Gastroesophageal sphincter (tissue), 4 donors: ENCODE data around the gene CHI3L1. TPM values are rescaled to one million over a fixed set of nuclear protein-coding genes. Genes with fewer than 3 reads are reported as not detected.

Source experiments
- ATAC-seq: fragments of 150-250 bp; one replicate; pipeline ENCODE4 v1.9.1; 2016; ENCODE audit warnings: mild to moderate bottlenecking, moderate library complexity
- H3K27ac ChIP-seq, 4 donors: fragments of 200-600 bp; sonication (generic) in 3 of 4; 1 replicate in 3 of 4; 2 replicates in 1 of 4; pipeline ENCODE4 v1.5.1; 2016 to 2019
- H3K27me3 ChIP-seq: fragments of 200-600 bp; sonication (generic); one replicate; pipeline ENCODE4 v1.5.1; 2019
- H3K36me3 ChIP-seq, 2 donors: fragments of 200-600 bp; sonication (generic); one replicate each; pipeline ENCODE4 v1.5.1; 2019; ENCODE audit warnings: control low read depth in 1 of 2
- H3K4me1 ChIP-seq, 3 donors: fragments of 200-600 bp; sonication (generic); 1 replicate in 2 of 3; 2 replicates in 1 of 3; pipeline ENCODE4 v1.5.1; 2016 to 2019; ENCODE audit warnings: control low read depth in 2 of 3
- H3K4me3 ChIP-seq, 2 donors: fragments of 200-600 bp; sonication (generic); one replicate each; pipeline ENCODE4 v1.5.1; 2019; ENCODE audit warnings: mild to moderate bottlenecking in 1 of 2, moderate library complexity in 1 of 2
- H3K9me3 ChIP-seq, 3 donors: fragments of 200-600 bp; sonication (generic); one replicate each; pipeline ENCODE4 v1.5.1; 2017 to 2019; ENCODE audit warnings: control low read depth in 2 of 3
- CTCF ChIP-seq, 4 experiments: fragments of 200-600 bp in 2 of 4; fragments of 450-650 bp in 2 of 4; sonication (generic) in 1 of 4; IDR thresholded peaks; one replicate each; pipeline ENCODE4 v1.5.1; 2017 to 2019; ENCODE audit warnings: antibody characterized with exemption in 4 of 4, mild to moderate bottlenecking in 2 of 4, moderate library complexity in 2 of 4
- EP300 ChIP-seq: sonication (generic); formaldehyde crosslinking; IDR thresholded peaks from one replicate; pipeline ENCODE4 v1.6.1; 2017; ENCODE audit warnings: antibody characterized with exemption, mild to moderate bottlenecking
- POLR2A ChIP-seq, 2 donors: fragments of 450-650 bp; IDR thresholded peaks; one replicate each; pipeline ENCODE4 v1.6.1; 2017; ENCODE audit warnings: antibody characterized with exemption in 2 of 2, mild to moderate bottlenecking in 2 of 2, moderate library complexity in 1 of 2
- POLR2AphosphoS5 ChIP-seq: sonication (generic); formaldehyde crosslinking; IDR thresholded peaks from one replicate; pipeline ENCODE4 v1.6.1; 2017; ENCODE audit warnings: antibody characterized with exemption
- WGBS, 2 donors: methylation state at CpG; one replicate each; pipeline ENCODE4 v1.1.5; 2018; ENCODE audit warnings: low coverage in 1 of 2; 5-methylcytosine and 5-hydroxymethylcytosine counted together
- total RNA-seq, 4 donors: library from RNA; depleted of rRNA; stranded (reverse); fragments of >200 nt; gene quantifications; one replicate each; pipeline ENCODE4 v1.1.0, GENCODE V29; 2016

The CHI3L1 gene
- total RNA-seq, 4 donors from 2014 or later: 3.4 to 5.4 (median 5.0) TPM; not detected in 1

- H3K4me3 ChIP-seq: no peak overlapping the region
- no peaks in the 10 kb centered on the region for H3K36me3 ChIP-seq
- no peaks in the 10 kb centered on the region for H3K27me3 ChIP-seq
- H3K4me1 ChIP-seq: peaks cover 0 to 15% (median 0%) of the 10 kb centered on the region in 3 donors
- TF ChIP-seq POLR2A (IDR thresholded peaks at IDR 0.05) (no peak), EP300 (no peak), CTCF (IDR thresholded peaks at IDR 0.05) (no peak), POLR2AphosphoS5 (no peak)
- WGBS, 2 donors: 61 to 70% methylated on average over 4 of the region's 7 CpGs
- H3K27ac ChIP-seq: no peak overlapping the region
- no peak for ATAC-seq
- H3K9me3 ChIP-seq: no peaks in the 10 kb centered on the region
Observed at GRCh38 chr1:203187304-203187685, 791 bp upstream of the CHI3L1 start.

- no peak for ATAC-seq
- H3K9me3 ChIP-seq: no peaks in the 10 kb centered on the region
Observed at GRCh38 chr1:203186091-203186445, 436 bp downstream of the CHI3L1 start.

GRCh38 chr1:203185585-203185984 lies 919 bp downstream of the CHI3L1 start:
- 83 to 100% methylated on average over 2 to 3 of the region's 4 CpGs for WGBS, 2 donors
- Histone ChIP-seq H3K4me1 (peaks cover 0 to 15% (median 0%) of the 10 kb centered on the region in 3 donors), H3K9me3 (no peaks in the 10 kb centered on the region), H3K4me3 (no peak overlapping the region), H3K27ac (no peak overlapping the region), H3K36me3 (no peaks in the 10 kb centered on the region), H3K27me3 (no peaks in the 10 kb centered on the region)
- TF ChIP-seq EP300 (no peak), POLR2AphosphoS5 (no peak), POLR2A (IDR thresholded peaks at IDR 0.05) (no peak), CTCF (IDR thresholded peaks at IDR 0.05) (no peak)
- ATAC-seq: no peak

More at GRCh38 chr1:203186091-203186445, 436 bp downstream of the CHI3L1 start:
- Histone ChIP-seq H3K4me1 (peaks cover 0 to 15% (median 0%) of the 10 kb centered on the region in 3 donors), H3K27me3 (no peaks in the 10 kb centered on the region), H3K4me3 (no peak overlapping the region), H3K36me3 (no peaks in the 10 kb centered on the region), H3K27ac (no peak overlapping the region)
- 67 to 97% methylated on average over 1 to 3 of the region's 5 CpGs for WGBS, 2 donors
- no peak for TF ChIP-seq POLR2AphosphoS5

GRCh38 chr1:203185061-203185461 lies 1.4 kb downstream of the CHI3L1 start:
- WGBS, 2 donors: 90 to 100% methylated on average over 2 to 9 of the region's 10 CpGs
- ATAC-seq: no peak
- TF ChIP-seq POLR2AphosphoS5 (no peak), POLR2A (IDR thresholded peaks at IDR 0.05) (no peak), EP300 (no peak), CTCF (IDR thresholded peaks at IDR 0.05) (no peak)
- H3K36me3 ChIP-seq: no peaks in the 10 kb centered on the region
- no peaks in the 10 kb centered on the region for H3K27me3 ChIP-seq
- H3K4me3 ChIP-seq: no peak overlapping the region
- H3K27ac ChIP-seq: no peak overlapping the region
- H3K9me3 ChIP-seq: no peaks in the 10 kb centered on the region
- peaks cover 0 to 15% (median 0%) of the 10 kb centered on the region in 3 donors for H3K4me1 ChIP-seq

- H3K4me1 ChIP-seq: peaks cover 0 to 15% (median 0%) of the 10 kb centered on the region in 3 donors
- no peaks in the 10 kb centered on the region for H3K36me3 ChIP-seq
- H3K27me3 ChIP-seq: no peaks in the 10 kb centered on the region
- TF ChIP-seq CTCF (IDR thresholded peaks at IDR 0.05) (no peak), POLR2AphosphoS5 (no peak), POLR2A (IDR thresholded peaks at IDR 0.05) (no peak), EP300 (no peak)
- H3K27ac ChIP-seq: no peak overlapping the region
- WGBS, 2 donors: no CpG with 5 or more reads among the region's 4 CpGs
- H3K9me3 ChIP-seq: no peaks in the 10 kb centered on the region
- ATAC-seq: no peak
- H3K4me3 ChIP-seq: no peak overlapping the region
Observed at GRCh38 chr1:203184467-203184866, 2.0 kb downstream of the CHI3L1 start.
